MCF 10A (cell line): ENCODE results near the gene ZNF503. TPM values are rescaled to one million over a fixed set of nuclear protein-coding genes. Genes with fewer than 3 reads are reported as not detected.

Experiments used
- BruUV-seq: library from RNA; stranded (reverse); fragments of 400-500 nt; replicated peaks from 2 replicates; lab custom pipeline; 2021; lab: Mats Ljungman, UMichigan
- CTCF ChIA-PET: fragments of 300-600 bp; sonication (Branson Sonifier 250); formaldehyde crosslinking; extraction: SDS; loops from one replicate; lab custom pipeline; 2021; ENCODE audit warnings: antibody characterized with exemption, inconsistent platforms; lab: Yijun Ruan, JAX
- POLR2A ChIA-PET: fragments of 300-600, 350-650 bp; sonication (Branson Sonifier 250); formaldehyde crosslinking; extraction: SDS; loops from one replicate; lab custom pipeline; 2020; ENCODE audit warnings: antibody characterized with exemption, inconsistent platforms; lab: Yijun Ruan, JAX
- DNase-seq: peaks from one replicate; pipeline ENCODE4 v3.0.0-alpha.2; 2018; ENCODE audit not compliant: unreplicated experiment
- H3K27ac Mint-ChIP-seq: one replicate; pipeline ENCODE4 v1.8.0; 2022; ENCODE audit warnings: mild to moderate bottlenecking, low read depth, mixed read lengths; ENCODE audit not compliant: unreplicated experiment
- H3K27me3 Mint-ChIP-seq: one replicate; pipeline ENCODE4 v1.8.0; 2022; ENCODE audit warnings: mixed read lengths; ENCODE audit not compliant: insufficient read depth, unreplicated experiment
- H3K36me3 Mint-ChIP-seq: one replicate; pipeline ENCODE4 v1.8.0; 2022; ENCODE audit warnings: mild to moderate bottlenecking, moderate library complexity, mixed read lengths; ENCODE audit not compliant: insufficient read depth, unreplicated experiment
- H3K4me1 Mint-ChIP-seq: one replicate; pipeline ENCODE4 v1.8.0; 2022; ENCODE audit warnings: mixed read lengths; ENCODE audit not compliant: insufficient read depth, unreplicated experiment
- H3K4me3 Mint-ChIP-seq: one replicate; pipeline ENCODE4 v1.8.0; 2022; ENCODE audit warnings: mild to moderate bottlenecking, moderate library complexity, mixed read lengths; ENCODE audit not compliant: unreplicated experiment
- H3K9me3 Mint-ChIP-seq: one replicate; pipeline ENCODE4 v1.8.0; 2022; ENCODE audit warnings: mixed read lengths; ENCODE audit not compliant: unreplicated experiment
- CTCF ChIP-seq: fragments of 200-600 bp; IDR thresholded peaks from one replicate; pipeline ENCODE4 v1.8.0; 2022; ENCODE audit warnings: antibody characterized with exemption, mild to moderate bottlenecking; ENCODE audit not compliant: unreplicated experiment
- intact Hi-C: fragments of 100-400 bp; cut with micrococcal nuclease; formaldehyde crosslinking; loops from 2 replicates; pipeline ENCODE4 v1.14.1; 2022
- total RNA-seq: library from RNA; stranded (reverse); gene quantifications from 2 replicates; pipeline ENCODE4 v1.2.3, GENCODE V29; 2022

The ZNF503 gene
- total RNA-seq, 1 experiment from 2014 or later = 7.3 TPM

GRCh38 chr10:75449382-75450074 lies 48.0 kb upstream of the ZNF503 start:
- Mint-ChIP-seq H3K9me3 (no peaks in the 10 kb centered on the region), H3K4me1 (peaks cover 6% of the 10 kb centered on the region), H3K27me3 (no peaks in the 10 kb centered on the region), H3K4me3 (no peak overlapping the region), H3K36me3 (no peaks in the 10 kb centered on the region), H3K27ac (no peak overlapping the region)
- ChIA-PET POLR2A (interaction anchor here (0.9 to 1.1 kb wide), 2 partner anchors 19 to 20 kb away, joined by 3 read pairs; no protein-coding TSS in a partner anchor), CTCF (no interaction called here)
- no TSS peak for BruUV-seq
- DNase-seq = no peak
- no peak for TF ChIP-seq CTCF
- intact Hi-C loops = no loop called here

GRCh38 chr10:75448166-75448565 lies 46.6 kb upstream of the ZNF503 start:
- no peak for TF ChIP-seq CTCF
- ChIA-PET POLR2A (interaction anchor here (0.7 to 0.9 kb wide), 2 partner anchors 20 to 537 kb away, joined by 3 read pairs; no protein-coding TSS in a partner anchor), CTCF (interaction anchor here (0.6 kb wide), 1 partner anchor 48 kb away, joined by 3 read pairs; no protein-coding TSS in a partner anchor)
- Mint-ChIP-seq H3K27me3 (no peaks in the 10 kb centered on the region), H3K36me3 (no peaks in the 10 kb centered on the region), H3K4me1 (peaks cover 6% of the 10 kb centered on the region), H3K9me3 (no peaks in the 10 kb centered on the region), H3K27ac (no peak overlapping the region), H3K4me3 (no peak overlapping the region)
- DNase-seq = no peak
- BruUV-seq = no TSS peak
- intact Hi-C loops = no loop called here

GRCh38 chr10:75446508-75446907 lies 44.9 kb upstream of the ZNF503 start:
- BruUV-seq = no TSS peak
- DNase-seq = no peak
- no peaks in the 10 kb centered on the region for H3K27me3 Mint-ChIP-seq
- no peaks in the 10 kb centered on the region for H3K36me3 Mint-ChIP-seq
- H3K27ac Mint-ChIP-seq = no peak overlapping the region
- peaks cover 6% of the 10 kb centered on the region for H3K4me1 Mint-ChIP-seq
- POLR2A ChIA-PET = no interaction called here
- intact Hi-C loops = no loop called here
- no peak overlapping the region for H3K4me3 Mint-ChIP-seq
- CTCF ChIA-PET = interaction anchor here (0.6 kb wide), 1 partner anchor 1507 kb away, joined by 7 read pairs; no protein-coding TSS in a partner anchor
- TF ChIP-seq CTCF = no peak
- H3K9me3 Mint-ChIP-seq = peaks cover 10% of the 10 kb centered on the region

- Mint-ChIP-seq H3K9me3 (peaks cover 10% of the 10 kb centered on the region), H3K4me1 (peaks cover 6% of the 10 kb centered on the region), H3K4me3 (no peak overlapping the region), H3K36me3 (no peaks in the 10 kb centered on the region), H3K27ac (no peak overlapping the region), H3K27me3 (no peaks in the 10 kb centered on the region)
- ChIA-PET CTCF (interaction anchor here (0.6 to 0.9 kb wide), 2 partner anchors 20 to 592 kb away, joined by 3 read pairs; no protein-coding TSS in a partner anchor), POLR2A (interaction anchor here (1.1 kb wide), 1 partner anchor 8 kb away, joined by 3 read pairs; no protein-coding TSS in a partner anchor)
- no peak for DNase-seq
- BruUV-seq = no TSS peak
- no peak for TF ChIP-seq CTCF
- intact Hi-C loops = no loop called here
These were observed 43.3 kb upstream of the ZNF503 start for GRCh38 chr10:75444781-75445386.
